ENCODE measurements around the gene IGF1. TPM values are rescaled to one million over a fixed set of nuclear protein-coding genes. Genes with fewer than 3 reads are reported as not detected.

The IGF1 gene
- total RNA-seq, 1 experiment from 2014 or later: not detected

DNA sequence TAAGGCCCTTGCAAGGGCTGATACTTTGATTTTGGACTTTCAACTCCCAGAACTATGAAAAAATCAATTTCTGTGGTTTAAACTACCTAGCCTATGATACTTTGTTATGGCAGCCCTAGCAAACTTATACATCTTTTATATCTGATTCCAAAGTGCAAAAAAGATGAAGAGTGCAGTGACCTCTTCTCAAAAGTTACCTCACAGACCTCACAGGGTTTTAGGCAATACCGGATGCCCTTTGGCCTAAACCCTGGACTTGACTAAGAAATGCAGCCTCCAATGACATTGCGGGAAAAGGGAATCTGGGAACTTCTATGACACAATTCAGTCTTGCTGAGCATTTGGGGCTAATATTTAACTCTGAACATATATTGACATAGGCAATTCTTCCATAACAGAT is 63.3 kb downstream of the IGF1 start:
- no peak overlapping the region for H3K4me3 ChIP-seq (ENCODE audit: insufficient read depth, low read depth, low read length)
- H3K27me3 ChIP-seq (ENCODE audit: control insufficient read depth, insufficient read depth, low read length): no peaks in the 10 kb centered on the region
- no peak for DNase-seq
- H3K36me3 ChIP-seq (replicated peaks; ENCODE audit: control insufficient read depth, insufficient read depth, low read length): no peaks in the 10 kb centered on the region

DNA sequence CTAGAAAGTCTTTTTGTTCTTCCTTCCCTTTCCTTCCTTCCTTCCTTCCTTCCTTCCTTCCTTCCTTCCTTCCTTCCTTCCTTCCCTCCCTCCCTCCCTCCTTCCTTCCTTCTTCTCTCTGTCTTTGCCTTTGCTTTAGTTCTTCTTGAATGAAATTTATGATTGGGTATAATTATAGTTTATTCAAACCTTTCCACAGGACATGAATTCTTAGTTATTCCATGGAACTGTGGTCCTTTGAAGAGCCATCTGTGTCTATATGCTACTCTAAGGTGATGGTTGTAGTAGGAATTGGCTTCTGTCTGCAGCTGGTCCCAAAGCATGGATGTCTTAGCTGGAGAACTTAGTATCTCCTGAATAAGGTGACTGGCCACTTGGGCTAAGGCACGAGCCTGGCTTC is 64.8 kb downstream of the IGF1 start:
- no peaks in the 10 kb centered on the region for H3K27me3 ChIP-seq (ENCODE audit: control insufficient read depth, insufficient read depth, low read length)
- H3K36me3 ChIP-seq (replicated peaks; ENCODE audit: control insufficient read depth, insufficient read depth, low read length): no peaks in the 10 kb centered on the region
- H3K4me3 ChIP-seq (ENCODE audit: insufficient read depth, low read depth, low read length): no peak overlapping the region
- no peak for DNase-seq

DNA sequence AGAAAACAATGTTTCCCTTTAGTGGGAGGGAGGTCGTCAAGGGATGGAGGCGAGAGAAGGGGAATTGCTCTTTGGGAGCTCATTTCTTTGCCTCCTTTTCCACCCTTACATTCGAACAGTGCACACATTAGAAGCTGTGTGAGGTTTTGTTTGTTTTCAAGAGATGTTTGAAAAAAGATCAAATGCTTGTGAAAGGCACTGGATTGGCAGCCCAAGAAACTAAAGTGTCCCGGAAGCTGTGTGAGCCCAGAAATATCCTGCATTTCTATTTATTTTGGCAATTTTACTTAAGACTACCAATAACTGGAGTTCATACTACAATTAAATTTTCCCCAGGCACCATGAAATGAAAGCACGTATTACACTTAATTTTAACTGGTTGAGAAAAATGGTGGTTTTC is 67.0 kb downstream of the IGF1 start:
- no peaks in the 10 kb centered on the region for H3K36me3 ChIP-seq (replicated peaks; ENCODE audit: control insufficient read depth, insufficient read depth, low read length)
- H3K4me3 ChIP-seq (ENCODE audit: insufficient read depth, low read depth, low read length): no peak overlapping the region
- H3K27me3 ChIP-seq (ENCODE audit: control insufficient read depth, insufficient read depth, low read length): no peaks in the 10 kb centered on the region
- DNase-seq: no peak

DNA sequence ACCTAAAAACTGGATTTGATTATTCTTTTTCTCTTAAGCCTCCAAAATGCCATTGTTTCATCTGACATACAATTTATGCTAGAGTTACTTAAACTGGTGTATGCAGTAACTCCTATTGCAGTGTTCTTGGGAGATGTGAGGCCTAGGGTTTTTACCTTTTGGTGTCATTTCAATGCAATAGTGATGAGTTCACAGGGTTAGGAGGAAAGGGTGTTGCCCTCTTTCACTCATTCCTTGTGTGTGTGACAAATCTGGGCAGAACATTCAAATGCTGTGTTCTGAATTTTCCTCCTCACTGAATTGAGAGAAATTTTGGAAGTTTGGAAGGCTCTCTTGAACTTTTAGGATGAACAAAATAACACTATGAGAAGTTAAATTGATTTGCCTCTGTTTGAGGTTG is 69.9 kb downstream of the IGF1 start:
- no peak overlapping the region for H3K4me3 ChIP-seq (ENCODE audit: insufficient read depth, low read depth, low read length)
- no peaks in the 10 kb centered on the region for H3K36me3 ChIP-seq (replicated peaks; ENCODE audit: control insufficient read depth, insufficient read depth, low read length)
- DNase-seq: no peak
- no peaks in the 10 kb centered on the region for H3K27me3 ChIP-seq (ENCODE audit: control insufficient read depth, insufficient read depth, low read length)

DNA sequence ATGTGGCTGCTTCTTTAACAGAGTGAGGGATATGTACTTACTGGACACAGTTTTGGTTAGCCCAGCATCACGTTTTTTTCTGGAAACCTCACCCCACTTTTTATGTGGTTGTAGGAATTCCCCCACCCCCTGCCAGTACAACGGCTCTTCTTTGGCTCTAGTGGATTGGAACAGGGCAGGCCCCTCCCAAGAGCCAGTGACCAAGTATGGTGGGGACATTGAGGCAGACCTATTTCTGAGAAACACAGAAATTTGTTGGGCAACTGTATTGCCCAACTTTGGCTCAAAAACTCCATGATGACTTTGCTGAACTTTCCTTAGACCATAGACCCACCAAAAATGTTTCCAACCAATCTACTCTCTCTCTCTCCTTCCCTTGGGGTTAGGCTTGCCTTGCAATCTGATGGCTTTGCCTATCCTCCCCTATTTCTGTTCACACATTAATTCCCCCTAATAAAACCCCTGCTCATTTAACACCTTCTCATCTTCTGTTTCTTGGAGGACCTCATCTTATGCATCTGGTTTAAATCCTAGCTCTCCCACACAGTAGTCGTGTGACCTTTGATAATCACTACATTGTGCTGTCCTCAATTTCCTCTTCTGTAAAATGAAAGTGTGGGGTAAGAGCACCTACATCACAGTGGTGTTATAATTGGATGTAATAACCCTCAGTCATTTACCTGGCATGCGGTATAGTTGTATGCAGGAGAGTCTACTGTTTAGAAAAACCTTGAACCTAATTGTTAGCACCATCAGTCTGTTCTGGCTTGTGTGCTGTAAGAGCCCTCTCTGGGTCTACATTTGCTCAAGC is 71.7 kb downstream of the IGF1 start:
- Histone ChIP-seq H3K36me3 (replicated peaks; ENCODE audit: control insufficient read depth, insufficient read depth, low read length) (no peaks in the 10 kb centered on the region), H3K27me3 (ENCODE audit: control insufficient read depth, insufficient read depth, low read length) (no peaks in the 10 kb centered on the region), H3K4me3 (ENCODE audit: insufficient read depth, low read depth, low read length) (no peak overlapping the region)
- no peak for DNase-seq

DNA sequence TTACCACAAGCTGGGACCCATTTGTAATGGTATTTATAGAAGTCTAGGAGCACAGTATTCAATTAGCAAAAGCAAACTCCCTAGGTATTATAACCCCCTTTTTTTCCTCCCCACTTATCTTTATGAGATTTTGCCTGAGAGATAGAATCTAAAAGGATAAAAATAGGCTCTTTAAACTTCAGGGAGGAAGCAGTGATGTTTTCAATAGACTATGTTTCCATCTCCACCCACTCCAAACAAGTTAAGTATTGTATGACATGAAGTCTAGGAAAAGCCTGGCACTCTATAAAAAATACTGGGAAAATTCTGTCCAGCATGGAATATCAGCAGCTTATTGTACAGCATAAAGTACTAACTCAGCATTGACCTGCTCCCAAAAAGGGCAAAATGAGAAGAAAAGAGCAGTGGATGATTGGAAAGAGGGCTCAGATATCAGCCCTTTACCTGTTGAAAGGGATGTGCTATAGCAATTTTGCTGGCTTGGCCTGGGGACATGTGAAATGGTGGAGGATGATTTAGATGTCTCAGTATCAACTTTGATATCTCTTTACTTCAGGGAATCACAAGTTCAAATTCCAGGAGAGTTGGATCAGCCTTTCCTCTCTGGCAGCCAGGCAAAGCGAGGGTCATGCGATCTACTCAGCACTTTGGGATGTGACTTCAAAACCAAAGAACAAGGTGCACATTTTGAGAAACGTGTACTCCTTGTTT is 72.4 kb downstream of the IGF1 start:
- DNase-seq: no peak

DNA sequence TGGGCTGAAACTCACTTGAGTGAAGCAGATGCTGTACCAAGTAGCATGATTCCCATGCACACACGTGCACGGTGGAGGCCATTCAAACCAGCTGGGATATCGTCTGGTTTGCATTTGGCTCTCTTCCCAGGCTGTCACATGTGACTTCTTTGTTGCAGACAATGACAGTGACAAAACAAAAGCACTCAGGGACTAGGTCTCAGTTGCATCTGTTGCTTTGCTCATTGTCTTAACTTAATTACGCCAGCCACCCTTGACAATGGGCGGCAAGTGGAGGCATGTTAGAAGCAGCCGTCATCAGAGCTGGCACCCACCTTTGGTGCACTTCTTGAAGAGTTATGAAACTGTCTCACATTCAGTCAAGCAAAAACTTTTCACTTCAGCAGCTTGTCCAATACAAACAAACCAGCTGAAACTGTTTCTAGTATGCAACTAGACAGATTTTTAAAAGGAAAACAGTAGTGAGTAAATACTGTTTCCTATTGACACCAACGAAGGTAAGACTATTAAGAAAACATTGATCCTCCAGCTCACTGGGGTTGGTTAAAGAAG is 74.3 kb downstream of the IGF1 start:
- Histone ChIP-seq H3K36me3 (replicated peaks; ENCODE audit: control insufficient read depth, insufficient read depth, low read length) (no peaks in the 10 kb centered on the region), H3K27me3 (ENCODE audit: control insufficient read depth, insufficient read depth, low read length) (no peaks in the 10 kb centered on the region), H3K4me3 (ENCODE audit: insufficient read depth, low read depth, low read length) (no peak overlapping the region)
- DNase-seq: no peak

More for the DNA sequence above, 72.4 kb downstream of the IGF1 start:
- Histone ChIP-seq H3K27me3 (ENCODE audit: control insufficient read depth, insufficient read depth, low read length) (no peaks in the 10 kb centered on the region), H3K4me3 (ENCODE audit: insufficient read depth, low read depth, low read length) (no peak overlapping the region), H3K36me3 (replicated peaks; ENCODE audit: control insufficient read depth, insufficient read depth, low read length) (no peaks in the 10 kb centered on the region)

DNA sequence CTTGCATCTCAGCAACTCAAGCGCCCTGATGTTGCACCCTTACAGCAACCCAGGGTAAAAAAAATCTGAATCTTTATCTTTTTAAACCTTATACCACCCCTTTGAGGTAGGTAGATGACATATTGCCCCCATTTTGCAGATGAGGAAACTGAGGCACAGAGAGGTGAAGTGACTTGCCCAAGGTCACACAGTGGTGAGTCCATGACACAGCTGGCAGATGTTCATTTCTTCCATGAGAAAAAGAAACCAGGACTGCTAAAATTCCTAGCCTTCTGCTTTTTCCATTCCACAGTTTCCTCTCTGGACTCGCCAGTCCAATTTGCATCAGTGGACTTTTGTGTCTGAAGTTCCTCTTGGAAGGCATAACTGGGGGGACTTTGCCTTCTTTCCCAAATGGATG is 79.3 kb downstream of the IGF1 start:
- Histone ChIP-seq H3K27me3 (ENCODE audit: control insufficient read depth, insufficient read depth, low read length) (no peaks in the 10 kb centered on the region), H3K4me3 (ENCODE audit: insufficient read depth, low read depth, low read length) (no peak overlapping the region), H3K36me3 (replicated peaks; ENCODE audit: control insufficient read depth, insufficient read depth, low read length) (no peaks in the 10 kb centered on the region)
- no peak for DNase-seq

DNA sequence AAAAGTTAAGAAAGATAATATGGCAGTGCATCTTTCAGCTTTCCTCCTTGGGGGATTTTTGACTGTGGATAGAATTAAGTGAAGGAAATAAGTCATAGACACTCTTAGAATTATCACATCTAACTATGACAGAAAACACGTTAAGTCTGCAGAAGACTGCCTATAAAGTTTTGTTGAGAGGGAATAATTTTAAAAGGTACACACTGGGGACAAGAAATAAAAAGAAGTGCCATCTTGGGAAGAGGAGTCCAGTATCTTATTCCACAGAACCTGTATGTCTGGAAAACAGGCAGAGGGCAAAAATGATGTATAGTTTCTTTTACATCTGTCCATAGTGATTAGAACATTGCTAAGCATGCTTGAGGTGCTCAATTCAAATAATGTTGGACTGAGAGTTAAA is 80.7 kb downstream of the IGF1 start:
- Histone ChIP-seq H3K27me3 (ENCODE audit: control insufficient read depth, insufficient read depth, low read length) (no peaks in the 10 kb centered on the region), H3K4me3 (ENCODE audit: insufficient read depth, low read depth, low read length) (no peak overlapping the region), H3K36me3 (replicated peaks; ENCODE audit: control insufficient read depth, insufficient read depth, low read length) (no peaks in the 10 kb centered on the region)
- no peak for DNase-seq

DNA sequence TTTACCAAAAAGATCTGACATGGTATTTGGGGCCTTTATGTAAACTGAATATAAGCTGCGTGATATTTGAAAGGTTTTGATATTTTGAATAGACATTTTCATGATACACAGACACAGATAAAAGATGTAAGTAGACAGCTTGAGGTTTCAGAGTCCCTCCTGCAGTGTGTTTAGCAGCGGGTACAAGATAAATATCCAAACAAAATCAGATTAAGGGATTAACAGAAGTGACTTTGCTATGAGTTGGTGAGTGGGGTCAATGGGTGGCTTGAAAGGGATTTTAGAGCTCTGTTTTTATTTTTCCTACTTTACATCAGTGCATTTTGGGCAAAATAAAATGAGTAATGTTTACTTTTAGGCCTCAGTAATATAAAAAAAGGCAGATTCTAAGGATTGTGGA is 84.1 kb downstream of the IGF1 start:
- DNase-seq: no peak
- Histone ChIP-seq H3K27me3 (ENCODE audit: control insufficient read depth, insufficient read depth, low read length) (no peaks in the 10 kb centered on the region), H3K36me3 (replicated peaks; ENCODE audit: control insufficient read depth, insufficient read depth, low read length) (no peaks in the 10 kb centered on the region)

DNA sequence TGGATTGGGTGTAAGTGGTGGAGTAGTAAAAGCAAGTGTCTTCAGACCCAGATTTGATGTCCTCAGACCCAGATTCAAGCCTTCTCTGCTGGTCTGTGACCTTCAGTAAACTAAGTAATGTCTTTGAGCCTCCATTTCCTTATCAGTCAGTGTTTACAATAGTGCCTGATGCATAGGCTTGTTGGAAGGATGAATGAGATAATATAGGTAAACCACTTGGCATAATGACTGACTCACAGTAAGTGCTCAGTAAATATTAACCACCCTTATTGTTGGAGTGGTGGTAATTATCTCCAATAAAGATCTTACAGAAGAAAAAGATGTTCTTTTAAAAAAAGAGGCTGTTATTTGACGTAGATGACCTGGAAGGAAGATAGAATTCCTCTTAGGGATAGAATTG is 86.2 kb downstream of the IGF1 start:
- no peak for DNase-seq
- Histone ChIP-seq H3K36me3 (replicated peaks; ENCODE audit: control insufficient read depth, insufficient read depth, low read length) (no peaks in the 10 kb centered on the region), H3K27me3 (ENCODE audit: control insufficient read depth, insufficient read depth, low read length) (no peaks in the 10 kb centered on the region), H3K4me3 (ENCODE audit: insufficient read depth, low read depth, low read length) (no peak overlapping the region)

More for the DNA sequence above, 84.1 kb downstream of the IGF1 start:
- no peak overlapping the region for H3K4me3 ChIP-seq (ENCODE audit: insufficient read depth, low read depth, low read length)

DNA sequence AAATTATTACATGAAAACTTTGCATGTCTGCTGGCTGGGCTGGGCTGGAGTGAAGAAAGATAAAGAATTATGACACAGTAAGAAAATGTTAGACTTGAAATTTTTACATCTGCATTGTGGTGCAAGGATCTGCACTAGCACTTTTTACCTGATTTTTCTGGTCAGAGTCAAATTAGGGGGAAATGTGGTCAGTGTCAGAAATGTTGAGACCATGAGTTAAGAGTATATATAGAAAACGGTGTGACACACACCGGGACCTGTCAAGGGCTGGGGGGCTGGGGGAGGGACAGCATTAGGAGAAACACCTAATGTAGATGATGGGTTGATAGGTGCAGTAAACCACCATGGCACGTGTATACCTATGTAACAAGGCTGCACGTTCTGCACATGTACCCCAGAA is 90.3 kb downstream of the IGF1 start:
- Histone ChIP-seq H3K27me3 (ENCODE audit: control insufficient read depth, insufficient read depth, low read length) (no peaks in the 10 kb centered on the region), H3K4me3 (ENCODE audit: insufficient read depth, low read depth, low read length) (no peak overlapping the region), H3K36me3 (replicated peaks; ENCODE audit: control insufficient read depth, insufficient read depth, low read length) (no peaks in the 10 kb centered on the region)
- no peak for DNase-seq

DNA sequence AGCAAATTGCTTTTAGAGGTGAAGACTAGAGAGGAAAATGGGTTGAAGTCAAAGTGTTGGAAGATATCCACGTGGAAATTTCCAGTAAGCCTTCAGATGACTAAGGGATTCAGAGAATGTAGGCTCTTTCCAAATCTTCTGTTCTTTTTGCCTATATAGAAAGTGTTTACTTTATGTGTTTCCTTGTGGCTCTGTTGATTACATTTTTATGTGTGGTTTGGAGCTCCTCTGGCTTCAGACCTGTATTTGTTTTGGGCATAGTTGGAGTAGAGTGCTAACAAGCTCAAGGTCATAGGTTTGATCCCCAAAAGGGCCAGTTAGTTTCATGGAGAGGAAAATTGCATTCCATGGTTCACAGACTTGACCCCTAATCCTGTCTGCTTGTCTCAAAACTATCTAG is 91.9 kb downstream of the IGF1 start:
- Histone ChIP-seq H3K36me3 (replicated peaks; ENCODE audit: control insufficient read depth, insufficient read depth, low read length) (no peaks in the 10 kb centered on the region), H3K4me3 (ENCODE audit: insufficient read depth, low read depth, low read length) (no peak overlapping the region), H3K27me3 (ENCODE audit: control insufficient read depth, insufficient read depth, low read length) (no peaks in the 10 kb centered on the region)
- no peak for DNase-seq

DNA sequence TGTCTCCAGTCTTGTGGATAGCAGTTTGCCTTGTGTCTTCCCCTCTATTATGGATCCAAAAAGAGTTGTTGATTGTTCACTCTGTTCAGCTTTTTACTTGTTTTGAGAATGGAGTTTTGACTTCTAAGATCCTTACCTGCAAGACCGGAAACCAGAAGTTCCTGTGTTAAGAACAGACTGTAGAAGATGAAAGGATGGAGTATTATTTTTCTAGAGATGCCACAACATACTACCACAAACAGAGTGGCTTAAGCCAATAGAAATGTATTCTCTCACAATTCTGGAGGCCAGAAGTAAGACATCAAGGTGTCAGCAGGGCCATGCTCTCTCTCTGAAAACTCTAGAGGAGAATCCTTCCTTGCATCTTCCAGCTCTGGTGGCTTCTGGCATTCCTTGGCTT is 95.0 kb downstream of the IGF1 start:
- no peak overlapping the region for H3K4me3 ChIP-seq (ENCODE audit: insufficient read depth, low read depth, low read length)

More for the DNA sequence above, 95.0 kb downstream of the IGF1 start:
- DNase-seq: no peak
- Histone ChIP-seq H3K36me3 (replicated peaks; ENCODE audit: control insufficient read depth, insufficient read depth, low read length) (no peaks in the 10 kb centered on the region), H3K27me3 (ENCODE audit: control insufficient read depth, insufficient read depth, low read length) (no peaks in the 10 kb centered on the region)

All from H7 (cell line).